PC-3 (cell line): ENCODE data around the gene SRSF12.

Source experiments
- EZH2 ChIP-seq: fragments of 300-600 bp; sonication (generic); IDR thresholded peaks from one replicate; pipeline ENCODE4 v1.6.1; 2017; ENCODE audit warnings: antibody characterized with exemption, mild to moderate bottlenecking, low read length; ENCODE audit not compliant: unreplicated experiment
- EZH2phosphoT487 ChIP-seq: fragments of 300-600 bp; sonication (generic); IDR thresholded peaks from 2 replicates; pipeline ENCODE4 v1.6.1; 2018; ENCODE audit warnings: mild to moderate bottlenecking, antibody characterized with exemption, low read length, borderline replicate concordance
- TF ChIP-seq, protein P1 (sequence below): fragments of 300-600 bp; sonication (generic); conservative IDR thresholded peaks from 2 replicates; pipeline ENCODE4 v1.5.1; 2017; ENCODE audit warnings: antibody characterized with exemption, low read depth, mild to moderate bottlenecking, low read length

- TF ChIP-seq, protein P1, sequence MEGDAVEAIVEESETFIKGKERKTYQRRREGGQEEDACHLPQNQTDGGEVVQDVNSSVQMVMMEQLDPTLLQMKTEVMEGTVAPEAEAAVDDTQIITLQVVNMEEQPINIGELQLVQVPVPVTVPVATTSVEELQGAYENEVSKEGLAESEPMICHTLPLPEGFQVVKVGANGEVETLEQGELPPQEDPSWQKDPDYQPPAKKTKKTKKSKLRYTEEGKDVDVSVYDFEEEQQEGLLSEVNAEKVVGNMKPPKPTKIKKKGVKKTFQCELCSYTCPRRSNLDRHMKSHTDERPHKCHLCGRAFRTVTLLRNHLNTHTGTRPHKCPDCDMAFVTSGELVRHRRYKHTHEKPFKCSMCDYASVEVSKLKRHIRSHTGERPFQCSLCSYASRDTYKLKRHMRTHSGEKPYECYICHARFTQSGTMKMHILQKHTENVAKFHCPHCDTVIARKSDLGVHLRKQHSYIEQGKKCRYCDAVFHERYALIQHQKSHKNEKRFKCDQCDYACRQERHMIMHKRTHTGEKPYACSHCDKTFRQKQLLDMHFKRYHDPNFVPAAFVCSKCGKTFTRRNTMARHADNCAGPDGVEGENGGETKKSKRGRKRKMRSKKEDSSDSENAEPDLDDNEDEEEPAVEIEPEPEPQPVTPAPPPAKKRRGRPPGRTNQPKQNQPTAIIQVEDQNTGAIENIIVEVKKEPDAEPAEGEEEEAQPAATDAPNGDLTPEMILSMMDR, result no peak
- no peak for TF ChIP-seq EZH2
- TF ChIP-seq EZH2phosphoT487, result no peak
Measured at GRCh38 chr6:89148016-89148750, 30.3 kb upstream of the SRSF12 start.
